GM10847 (cell line): ENCODE data around the gene SLC16A4.

ENCODE experiments used
- POLR2A ChIP-seq: IDR thresholded peaks from 2 replicates; pipeline ENCODE4 v1.6.1; 2011; ENCODE audit not compliant: insufficient read length; ENCODE audit errors: extremely low read depth

The SLC16A4 gene

GRCh38 chr1:110390692-110391245 is at the start of gene SLC16A4:
TSS of gene SLC16A4 (minus strand) at chr1:110391026. CDS start at chr1:110389323, 1,703 bp downstream.
- no peak for TF ChIP-seq POLR2A

DNA sequence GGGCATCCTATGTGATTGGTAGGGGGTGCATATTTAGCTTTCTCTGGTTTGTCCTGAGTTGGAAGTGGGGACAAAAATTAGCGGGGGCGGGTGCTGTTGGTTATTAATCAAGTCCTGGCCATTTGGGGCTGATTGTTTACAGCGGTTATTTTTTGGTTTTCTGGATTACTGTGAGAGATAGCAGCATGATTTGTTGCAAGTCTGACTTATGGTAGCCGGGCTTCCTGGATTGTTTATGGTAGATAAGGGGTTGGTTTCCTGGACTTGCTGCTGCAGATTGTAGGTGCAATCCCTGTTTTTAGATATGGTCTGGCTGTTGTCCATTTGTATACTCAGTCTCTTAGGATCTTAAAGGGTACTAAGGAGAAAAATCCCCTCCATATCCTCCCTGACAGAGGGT is 48.1 kb upstream of the SLC16A4 start:
- no peak for TF ChIP-seq POLR2A

- no peak for TF ChIP-seq POLR2A
Observed at GRCh38 chr1:110436635-110437034, 45.8 kb upstream of the SLC16A4 start.

GRCh38 chr1:110434946-110435345 is 44.1 kb upstream of the SLC16A4 start:
- no peak for TF ChIP-seq POLR2A

GRCh38 chr1:110433803-110434202 is 43.0 kb upstream of the SLC16A4 start:
- no peak for TF ChIP-seq POLR2A

- TF ChIP-seq POLR2A: no peak
Observed at GRCh38 chr1:110433213-110433612, 42.4 kb upstream of the SLC16A4 start.

DNA sequence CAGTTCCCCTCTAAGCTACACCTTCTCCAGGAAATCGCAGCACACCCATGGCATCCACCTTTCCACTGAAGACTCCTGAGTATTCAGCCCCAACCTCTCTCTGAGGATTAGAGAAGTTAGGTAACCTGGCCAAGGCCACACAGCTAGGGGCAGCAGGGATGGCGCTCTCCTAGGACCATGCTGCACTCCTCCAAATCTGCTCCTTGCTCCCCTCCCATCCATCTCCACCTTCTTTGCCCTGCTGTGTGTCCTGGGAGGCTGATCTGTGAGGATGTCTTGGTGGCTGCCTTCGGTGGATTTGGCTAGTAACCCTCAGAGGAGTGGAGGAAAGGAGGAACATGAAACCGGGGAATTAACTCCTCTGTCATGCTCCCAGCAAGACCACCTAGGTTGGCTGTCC is 40.1 kb upstream of the SLC16A4 start:
- TF ChIP-seq POLR2A: no peak

GRCh38 chr1:110430366-110430765 is 39.5 kb upstream of the SLC16A4 start:
- no peak for TF ChIP-seq POLR2A

DNA sequence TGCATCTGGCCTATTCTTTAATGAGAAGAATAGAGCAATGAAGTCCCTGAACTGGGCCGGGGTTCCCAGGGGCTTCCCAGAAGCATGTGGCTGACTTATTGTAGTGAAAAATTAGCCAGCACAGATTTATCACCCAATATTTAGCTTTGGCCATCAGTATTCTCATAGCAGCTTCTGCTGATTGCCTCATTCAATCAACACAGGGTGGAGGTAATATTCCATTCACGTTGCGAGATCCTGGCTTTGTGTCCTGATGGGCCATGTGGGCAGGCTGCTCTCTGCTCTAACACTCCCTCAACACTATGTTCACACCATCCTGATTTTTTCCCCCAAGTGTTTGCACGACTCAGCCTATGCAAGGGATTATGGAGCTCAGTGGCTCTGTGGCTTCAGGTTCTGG is 38.1 kb upstream of the SLC16A4 start:
- no peak for TF ChIP-seq POLR2A

DNA sequence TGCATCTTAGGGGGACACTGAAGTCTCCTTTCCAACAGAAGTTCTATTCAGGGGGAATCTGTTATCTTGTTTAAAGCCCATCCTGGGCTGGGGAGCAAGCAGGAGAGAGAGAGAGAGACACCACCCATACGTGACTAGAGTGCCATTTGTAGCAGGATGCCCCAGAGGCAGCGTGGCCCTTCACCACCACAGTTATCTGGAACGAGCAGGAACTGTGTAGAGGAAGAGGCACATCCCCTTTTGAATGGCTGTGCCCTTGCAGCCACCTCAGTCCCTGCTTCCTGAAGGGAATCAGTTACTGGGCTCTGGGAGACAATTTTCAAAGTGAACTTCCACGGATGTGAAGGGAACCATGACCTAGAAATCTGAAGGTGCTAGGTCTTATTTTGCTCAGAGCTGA is 36.0 kb upstream of the SLC16A4 start:
- TF ChIP-seq POLR2A: no peak

DNA sequence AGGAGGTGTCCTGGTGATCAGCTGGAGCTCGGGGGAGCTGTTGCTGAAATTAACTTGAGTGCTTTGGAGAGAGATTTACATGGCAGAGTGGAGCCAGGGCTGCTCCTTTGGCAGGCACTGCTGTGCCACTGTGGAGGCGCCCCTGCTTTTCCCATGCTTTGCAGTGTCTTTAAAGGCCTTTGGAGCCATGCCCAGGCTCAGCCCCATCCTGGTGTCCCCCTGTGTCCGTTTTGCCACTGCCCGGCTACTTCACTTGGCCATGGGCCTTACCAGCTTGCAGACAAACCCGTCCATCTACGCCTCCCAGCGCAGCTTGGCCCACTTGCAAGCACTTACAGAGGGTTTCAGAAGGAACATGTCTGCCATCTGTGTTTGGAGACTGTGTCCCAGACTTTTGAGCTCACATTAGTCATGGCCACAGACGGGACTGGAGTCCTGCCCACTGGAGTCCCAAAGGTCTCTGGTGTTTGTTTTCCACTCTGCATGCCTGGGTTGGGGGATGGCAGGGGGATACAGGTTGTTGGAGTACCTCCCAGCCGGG is 34.9 kb upstream of the SLC16A4 start:
- TF ChIP-seq POLR2A: no peak

- no peak for TF ChIP-seq POLR2A
Observed at GRCh38 chr1:110424699-110425611, 34.1 kb upstream of the SLC16A4 start.

DNA sequence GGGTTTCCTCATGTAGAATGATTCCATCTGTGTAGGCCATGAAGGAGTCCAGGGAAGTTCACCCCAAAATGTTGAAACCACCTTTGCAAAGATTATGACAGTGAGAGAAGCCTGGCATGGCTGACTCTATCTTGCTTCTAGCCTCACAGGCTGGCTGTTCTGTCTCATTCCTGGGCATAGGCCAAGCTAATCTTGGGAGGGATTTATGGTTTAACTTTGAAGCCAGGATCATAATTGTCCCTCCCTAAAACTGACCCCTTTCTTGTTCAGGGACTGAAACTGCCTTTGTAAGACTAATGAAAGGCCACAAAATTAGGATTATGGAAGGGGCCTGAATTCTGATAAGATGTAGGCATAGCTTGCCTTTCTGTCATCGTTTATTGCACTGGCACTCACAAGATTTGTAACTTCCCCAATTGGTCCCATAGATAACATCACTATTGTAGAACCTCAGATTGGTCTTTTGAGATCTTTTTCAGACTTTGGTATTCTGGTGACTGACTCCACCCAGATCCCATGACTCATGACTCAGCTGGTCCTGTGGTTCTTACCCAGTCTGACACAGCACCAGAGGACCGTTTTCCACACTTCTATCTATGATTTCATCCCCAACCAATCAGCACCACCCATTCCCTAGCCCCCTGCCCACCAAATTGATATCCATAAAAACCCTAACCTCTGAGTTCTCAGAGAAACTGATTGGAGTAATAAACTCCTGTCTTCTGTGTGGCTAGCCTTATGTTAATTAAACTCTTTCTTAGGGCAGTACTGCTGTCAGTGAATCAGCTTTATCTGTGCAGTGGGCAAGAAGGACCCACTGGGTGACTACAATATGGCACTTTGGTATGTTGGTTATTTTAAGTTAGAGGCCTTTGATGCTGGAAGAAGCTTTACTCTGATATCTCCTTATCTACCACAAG is 30.3 kb upstream of the SLC16A4 start:
- no peak for TF ChIP-seq POLR2A

DNA sequence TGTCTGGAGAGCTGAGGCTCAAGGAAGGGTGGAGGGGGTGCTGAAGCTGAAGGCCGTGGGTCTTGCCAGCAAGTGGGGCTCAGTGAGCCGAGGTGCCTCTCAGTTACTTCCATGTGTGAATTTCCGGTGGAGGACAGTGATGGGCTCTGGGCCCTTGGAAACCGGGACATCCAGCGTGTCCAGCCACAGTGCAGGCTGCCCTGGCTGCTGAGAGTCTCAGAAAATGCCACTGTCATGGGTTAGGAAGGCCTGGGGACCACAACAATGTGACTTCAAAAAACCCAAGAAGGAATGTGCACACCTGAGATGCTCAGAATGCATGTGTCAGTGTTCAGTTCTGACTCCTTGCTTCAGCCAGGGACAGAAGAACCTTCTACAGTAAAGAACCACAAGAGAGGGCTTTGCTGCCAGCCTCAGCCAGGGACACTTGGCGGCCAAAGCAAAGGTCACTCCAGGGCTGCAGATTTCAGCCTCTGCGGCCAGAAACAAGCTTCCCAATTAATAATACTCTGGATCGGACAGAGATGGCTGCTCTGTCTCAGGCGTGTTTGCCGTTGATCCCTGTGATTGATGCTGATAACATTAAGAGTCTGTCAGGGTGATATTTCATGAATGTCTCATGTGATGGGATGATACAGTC is 29.3 kb upstream of the SLC16A4 start:
- no peak for TF ChIP-seq POLR2A

- TF ChIP-seq POLR2A: no peak
Observed at GRCh38 chr1:110418729-110419128, 27.9 kb upstream of the SLC16A4 start.

GRCh38 chr1:110412576-110412975 is 21.8 kb upstream of the SLC16A4 start:
- no peak for TF ChIP-seq POLR2A
